Measurements from ENCODE around the gene MSH3.

DNA sequence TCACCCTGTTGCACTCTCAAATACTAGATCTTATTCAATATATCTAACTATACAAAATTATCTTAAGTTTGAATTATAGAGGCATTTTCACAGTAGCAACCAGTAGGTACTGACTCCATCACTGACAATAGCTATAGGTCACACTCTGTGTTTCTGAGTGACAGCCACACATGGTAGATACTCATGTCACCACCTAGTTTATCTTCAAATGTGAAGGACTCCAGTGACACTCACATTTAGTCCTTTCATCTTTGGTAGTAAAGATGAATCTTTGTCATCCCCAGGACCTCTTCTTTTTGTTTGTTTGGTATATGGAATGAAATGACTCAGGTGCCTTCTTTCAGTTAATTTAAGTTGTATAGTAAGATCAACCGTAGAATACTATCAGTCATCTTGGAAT, 102.8 kb downstream of the MSH3 start:
- TF ChIP-seq, protein P1, sequence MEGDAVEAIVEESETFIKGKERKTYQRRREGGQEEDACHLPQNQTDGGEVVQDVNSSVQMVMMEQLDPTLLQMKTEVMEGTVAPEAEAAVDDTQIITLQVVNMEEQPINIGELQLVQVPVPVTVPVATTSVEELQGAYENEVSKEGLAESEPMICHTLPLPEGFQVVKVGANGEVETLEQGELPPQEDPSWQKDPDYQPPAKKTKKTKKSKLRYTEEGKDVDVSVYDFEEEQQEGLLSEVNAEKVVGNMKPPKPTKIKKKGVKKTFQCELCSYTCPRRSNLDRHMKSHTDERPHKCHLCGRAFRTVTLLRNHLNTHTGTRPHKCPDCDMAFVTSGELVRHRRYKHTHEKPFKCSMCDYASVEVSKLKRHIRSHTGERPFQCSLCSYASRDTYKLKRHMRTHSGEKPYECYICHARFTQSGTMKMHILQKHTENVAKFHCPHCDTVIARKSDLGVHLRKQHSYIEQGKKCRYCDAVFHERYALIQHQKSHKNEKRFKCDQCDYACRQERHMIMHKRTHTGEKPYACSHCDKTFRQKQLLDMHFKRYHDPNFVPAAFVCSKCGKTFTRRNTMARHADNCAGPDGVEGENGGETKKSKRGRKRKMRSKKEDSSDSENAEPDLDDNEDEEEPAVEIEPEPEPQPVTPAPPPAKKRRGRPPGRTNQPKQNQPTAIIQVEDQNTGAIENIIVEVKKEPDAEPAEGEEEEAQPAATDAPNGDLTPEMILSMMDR (IDR thresholded peaks at IDR 0.05): no peak
- no peak for TF ChIP-seq POLR2AphosphoS5 (IDR thresholded peaks at IDR 0.05)
- TF ChIP-seq POLR2A (IDR thresholded peaks at IDR 0.05): no peak
- no peak for TF ChIP-seq EP300 (IDR thresholded peaks at IDR 0.05)

Measured in stomach (tissue), 4 donors.